ENCODE data around the gene SNX33. TPM values are rescaled to one million over a fixed set of nuclear protein-coding genes. Genes with fewer than 3 reads are reported as not detected.
"Not testable (repeated sequence)": the region's sequence is repeated elsewhere in the genome, so short reads cannot be mapped to it uniquely, and the experiment has no call there.

SNX33 gene
- total RNA-seq, 1 donor = 39.8 TPM

DNA sequence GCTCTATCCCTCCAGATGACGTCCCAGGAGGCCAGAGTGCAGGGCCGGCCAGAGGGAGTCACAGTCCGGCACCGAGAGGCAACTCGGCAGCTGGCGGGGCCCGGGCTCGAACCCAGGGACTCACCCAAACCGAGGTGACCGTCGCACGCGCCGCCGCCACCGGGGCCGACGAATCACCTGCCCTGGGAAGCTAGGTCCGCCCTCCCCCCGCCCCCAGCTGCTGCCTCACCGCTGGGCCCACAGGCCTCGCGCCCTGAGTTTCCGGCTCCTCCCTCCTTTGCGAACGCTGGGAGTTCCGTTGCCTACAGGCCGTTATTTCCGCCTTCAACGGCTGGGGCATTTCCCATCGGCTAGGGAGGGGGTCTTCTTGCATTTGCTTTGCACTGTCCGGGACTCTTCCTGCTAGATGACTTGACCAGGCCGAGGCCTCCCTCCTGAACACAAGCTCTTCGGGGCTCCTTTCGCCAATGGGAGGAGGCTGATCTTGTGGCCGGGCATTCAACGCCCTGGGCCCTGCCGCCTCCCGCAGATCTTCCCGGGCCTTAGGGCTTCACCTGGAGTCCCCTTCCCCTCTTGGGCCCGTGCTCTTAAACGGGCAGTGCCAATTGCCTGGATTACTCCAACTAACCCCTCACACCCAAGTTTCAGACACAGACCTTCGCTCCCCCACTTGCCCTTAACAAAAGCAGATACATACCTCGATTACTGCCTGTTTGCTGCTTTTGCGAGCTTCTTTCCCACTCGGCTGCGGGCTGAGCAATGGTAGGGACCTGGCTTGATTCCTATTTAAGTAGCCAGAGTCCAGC lies 22.0 kb upstream of the SNX33 start, which contains the start of gene SNUPN:
Gene SNUPN (minus strand): TSS at position 184 of the 806 bp plus-strand sequence. CDS start 4,674 bp downstream, outside the sequence.
- H3K4me1 ChIP-seq (ENCODE audit: insufficient read depth, low read length) = peaks cover 14% of the 10 kb centered on the region
- no peaks in the 10 kb centered on the region for H3K9me3 ChIP-seq (ENCODE audit: low read depth, low read length)

DNA sequence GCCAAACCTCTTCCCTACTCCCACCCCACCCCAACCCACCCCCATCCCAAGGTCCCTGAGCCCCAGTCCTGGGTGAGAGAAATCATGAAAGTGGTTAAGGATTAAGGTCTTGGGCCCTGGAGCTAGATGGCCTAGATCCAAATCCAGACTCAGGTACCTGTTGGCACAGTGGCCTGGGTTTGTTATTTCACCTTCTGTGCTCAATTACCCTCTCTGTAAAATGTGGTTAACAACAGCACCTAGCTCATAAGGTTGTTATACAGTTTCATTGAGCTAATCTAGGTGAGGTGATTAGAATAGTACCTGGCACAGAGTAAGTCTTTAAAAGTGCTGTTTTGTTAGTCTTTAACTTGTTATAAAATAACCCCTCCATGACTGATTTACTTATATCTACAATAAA lies 15.8 kb upstream of the SNX33 start:
- H3K4me2 ChIP-seq (ENCODE audit: insufficient read depth, low read length) = no peak overlapping the region
- H3K79me2 ChIP-seq (ENCODE audit: insufficient read depth, low read length) = peaks cover 8% of the 10 kb centered on the region
- no peaks in the 10 kb centered on the region for H4K20me1 ChIP-seq (ENCODE audit: insufficient read depth, low read length)
- no peak overlapping the region for H3K27ac ChIP-seq (ENCODE audit: low read depth, low read length)
- no peaks in the 10 kb centered on the region for H3K27me3 ChIP-seq (ENCODE audit: insufficient read depth, low read length)
- peak; percentile 25 for DNase-seq (ENCODE audit: insufficient read length, low spot score, missing footprints)
- H3K36me3 ChIP-seq (ENCODE audit: insufficient read depth, low read length) = no peaks in the 10 kb centered on the region
- H3K4me3 ChIP-seq (ENCODE audit: insufficient read depth, low read length) = no peak overlapping the region
- H2AFZ ChIP-seq (ENCODE audit: low read length) = no peak overlapping the region
- H3K9me3 ChIP-seq (ENCODE audit: low read depth, low read length) = no peaks in the 10 kb centered on the region
- TF ChIP-seq, protein P1, sequence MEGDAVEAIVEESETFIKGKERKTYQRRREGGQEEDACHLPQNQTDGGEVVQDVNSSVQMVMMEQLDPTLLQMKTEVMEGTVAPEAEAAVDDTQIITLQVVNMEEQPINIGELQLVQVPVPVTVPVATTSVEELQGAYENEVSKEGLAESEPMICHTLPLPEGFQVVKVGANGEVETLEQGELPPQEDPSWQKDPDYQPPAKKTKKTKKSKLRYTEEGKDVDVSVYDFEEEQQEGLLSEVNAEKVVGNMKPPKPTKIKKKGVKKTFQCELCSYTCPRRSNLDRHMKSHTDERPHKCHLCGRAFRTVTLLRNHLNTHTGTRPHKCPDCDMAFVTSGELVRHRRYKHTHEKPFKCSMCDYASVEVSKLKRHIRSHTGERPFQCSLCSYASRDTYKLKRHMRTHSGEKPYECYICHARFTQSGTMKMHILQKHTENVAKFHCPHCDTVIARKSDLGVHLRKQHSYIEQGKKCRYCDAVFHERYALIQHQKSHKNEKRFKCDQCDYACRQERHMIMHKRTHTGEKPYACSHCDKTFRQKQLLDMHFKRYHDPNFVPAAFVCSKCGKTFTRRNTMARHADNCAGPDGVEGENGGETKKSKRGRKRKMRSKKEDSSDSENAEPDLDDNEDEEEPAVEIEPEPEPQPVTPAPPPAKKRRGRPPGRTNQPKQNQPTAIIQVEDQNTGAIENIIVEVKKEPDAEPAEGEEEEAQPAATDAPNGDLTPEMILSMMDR (IDR thresholded peaks at IDR 0.05; ENCODE audit: extremely low read depth, low read depth, low read length) = no peak
- H3K4me1 ChIP-seq (ENCODE audit: insufficient read depth, low read length) = no peaks in the 10 kb centered on the region

More for the DNA sequence above, 22.0 kb upstream of the SNX33 start, which contains the start of gene SNUPN:
- Histone ChIP-seq H3K27me3 (ENCODE audit: insufficient read depth, low read length) (no peaks in the 10 kb centered on the region), H2AFZ (ENCODE audit: low read length) (peak within 1 kb of the TSS; percentile 97), H3K79me2 (ENCODE audit: insufficient read depth, low read length) (peaks cover 17% of the 10 kb centered on the region), H3K27ac (ENCODE audit: low read depth, low read length) (peak within 1 kb of the TSS; percentile 75), H3K4me3 (ENCODE audit: insufficient read depth, low read length) (peak within 1 kb of the TSS; percentile 99), H4K20me1 (ENCODE audit: insufficient read depth, low read length) (no peaks in the 10 kb centered on the region), H3K4me2 (ENCODE audit: insufficient read depth, low read length) (peak within 1 kb of the TSS; percentile 66), H3K36me3 (ENCODE audit: insufficient read depth, low read length) (no peaks in the 10 kb centered on the region)
- TF ChIP-seq, protein P1 (IDR thresholded peaks at IDR 0.05; ENCODE audit: extremely low read depth, low read depth, low read length) = no peak
- peak; percentile 97 for DNase-seq (ENCODE audit: insufficient read length, low spot score, missing footprints)

DNA sequence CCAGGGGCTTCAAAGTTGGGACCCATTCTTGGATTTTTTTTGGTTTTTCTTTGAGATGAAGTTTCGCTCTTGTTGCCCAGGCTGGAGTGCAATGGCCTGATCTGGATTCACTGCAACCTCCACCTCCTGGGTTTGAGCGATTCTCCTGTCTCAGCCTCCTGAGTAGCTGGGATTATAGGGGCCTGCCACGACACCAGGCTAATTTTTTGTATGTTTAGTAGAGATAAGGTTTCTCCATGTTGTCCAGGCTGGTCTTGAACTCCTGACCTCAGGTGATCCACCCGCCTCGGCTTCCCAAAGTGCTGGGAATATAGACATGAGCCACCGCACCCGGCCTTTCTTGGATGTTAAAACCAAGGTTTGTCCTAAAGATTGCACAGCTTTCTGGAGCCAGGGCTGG lies 13.8 kb upstream of the SNX33 start:
- H3K27me3 ChIP-seq (ENCODE audit: insufficient read depth, low read length); H3K9me3 ChIP-seq (ENCODE audit: low read depth, low read length); H3K27ac ChIP-seq (ENCODE audit: low read depth, low read length); H4K20me1 ChIP-seq (ENCODE audit: insufficient read depth, low read length); H2AFZ ChIP-seq (ENCODE audit: low read length); H3K4me3 ChIP-seq (ENCODE audit: insufficient read depth, low read length); H3K4me2 ChIP-seq (ENCODE audit: insufficient read depth, low read length); DNase-seq (ENCODE audit: insufficient read length, low spot score, missing footprints); H3K36me3 ChIP-seq (ENCODE audit: insufficient read depth, low read length): not testable (repeated sequence)
- Histone ChIP-seq H3K4me1 (ENCODE audit: insufficient read depth, low read length) (peaks cover 13% of the 10 kb centered on the region), H3K79me2 (ENCODE audit: insufficient read depth, low read length) (peaks cover 22% of the 10 kb centered on the region)

DNA sequence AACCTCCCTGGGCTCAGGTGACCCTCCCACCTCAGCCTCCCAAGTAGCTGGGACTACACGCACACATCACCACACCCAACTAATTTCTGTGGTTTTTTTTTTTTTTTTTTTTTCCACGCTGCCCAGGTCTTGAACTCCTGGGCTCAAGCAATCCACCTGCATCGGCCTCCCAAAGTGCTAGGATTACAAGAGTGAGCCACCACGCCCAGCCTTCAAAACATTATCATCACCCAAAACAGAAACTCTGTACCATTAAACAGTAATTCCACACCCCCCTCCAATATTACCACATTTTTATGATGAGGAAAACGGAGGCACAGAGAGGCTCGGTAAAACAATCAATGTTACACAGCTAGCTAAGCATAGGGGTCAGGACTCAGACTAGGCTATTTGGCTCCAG lies 11.7 kb upstream of the SNX33 start:
- Histone ChIP-seq H3K4me2 (ENCODE audit: insufficient read depth, low read length) (no peak overlapping the region), H3K27me3 (ENCODE audit: insufficient read depth, low read length) (no peaks in the 10 kb centered on the region), H2AFZ (ENCODE audit: low read length) (no peak overlapping the region), H3K4me3 (ENCODE audit: insufficient read depth, low read length) (no peak overlapping the region), H4K20me1 (ENCODE audit: insufficient read depth, low read length) (peaks cover 13% of the 10 kb centered on the region), H3K27ac (ENCODE audit: low read depth, low read length) (no peak overlapping the region), H3K36me3 (ENCODE audit: insufficient read depth, low read length) (no peaks in the 10 kb centered on the region), H3K4me1 (ENCODE audit: insufficient read depth, low read length) (peaks cover 25% of the 10 kb centered on the region), H3K79me2 (ENCODE audit: insufficient read depth, low read length) (peaks cover 32% of the 10 kb centered on the region), H3K9me3 (ENCODE audit: low read depth, low read length) (no peaks in the 10 kb centered on the region)
- TF ChIP-seq, protein P1 (IDR thresholded peaks at IDR 0.05; ENCODE audit: extremely low read depth, low read depth, low read length) = no peak
- DNase-seq (ENCODE audit: insufficient read length, low spot score, missing footprints) = no peak

Measured in osteoblast (primary cell).